ENCODE measurements around the gene IL17C.

Gene IL17C

DNA sequence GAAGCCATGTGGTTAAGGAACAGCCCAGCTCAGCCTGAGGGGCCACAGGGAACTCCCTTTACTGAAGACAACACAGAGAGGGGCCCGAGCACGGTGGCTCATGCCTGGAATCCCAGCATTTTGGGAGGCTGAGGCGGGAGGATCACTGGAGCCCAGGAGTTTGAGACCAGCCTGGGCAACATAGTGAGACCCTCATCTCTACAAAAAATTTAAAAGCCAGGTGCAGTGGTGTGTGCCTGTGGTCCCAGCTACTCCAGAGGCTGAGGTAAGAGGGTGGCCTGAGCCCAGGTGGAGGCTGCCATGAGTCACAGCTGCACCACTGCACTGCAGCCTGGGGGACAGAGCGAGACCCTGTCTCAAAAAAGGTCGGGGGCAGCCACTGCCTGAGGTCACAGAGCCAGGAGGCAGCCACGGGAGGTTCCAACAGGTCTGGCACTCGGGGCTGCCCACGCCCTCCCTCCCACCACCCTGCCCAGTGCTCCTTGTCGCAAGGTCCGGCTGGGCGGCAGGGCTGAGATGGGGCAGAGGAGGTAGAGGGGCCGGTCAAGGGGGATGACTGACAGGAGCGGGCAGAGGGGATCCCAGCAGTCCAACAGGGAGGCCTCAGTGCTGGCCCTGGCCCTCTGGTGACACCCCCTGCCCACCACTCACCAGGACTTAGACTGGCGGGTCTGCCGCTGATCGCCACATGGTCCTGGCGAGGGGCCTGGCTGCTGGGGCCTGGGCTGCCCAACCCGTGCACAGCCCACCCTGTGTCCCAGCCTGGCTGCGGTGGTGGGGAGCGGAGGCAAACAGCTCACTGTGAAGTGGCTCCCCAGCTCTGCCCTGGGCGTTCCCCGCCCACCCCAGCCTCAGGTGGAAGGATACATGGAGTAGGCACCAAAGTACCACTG, 9.1 kb downstream of the IL17C start:
- no peak for DNase-seq

DNA sequence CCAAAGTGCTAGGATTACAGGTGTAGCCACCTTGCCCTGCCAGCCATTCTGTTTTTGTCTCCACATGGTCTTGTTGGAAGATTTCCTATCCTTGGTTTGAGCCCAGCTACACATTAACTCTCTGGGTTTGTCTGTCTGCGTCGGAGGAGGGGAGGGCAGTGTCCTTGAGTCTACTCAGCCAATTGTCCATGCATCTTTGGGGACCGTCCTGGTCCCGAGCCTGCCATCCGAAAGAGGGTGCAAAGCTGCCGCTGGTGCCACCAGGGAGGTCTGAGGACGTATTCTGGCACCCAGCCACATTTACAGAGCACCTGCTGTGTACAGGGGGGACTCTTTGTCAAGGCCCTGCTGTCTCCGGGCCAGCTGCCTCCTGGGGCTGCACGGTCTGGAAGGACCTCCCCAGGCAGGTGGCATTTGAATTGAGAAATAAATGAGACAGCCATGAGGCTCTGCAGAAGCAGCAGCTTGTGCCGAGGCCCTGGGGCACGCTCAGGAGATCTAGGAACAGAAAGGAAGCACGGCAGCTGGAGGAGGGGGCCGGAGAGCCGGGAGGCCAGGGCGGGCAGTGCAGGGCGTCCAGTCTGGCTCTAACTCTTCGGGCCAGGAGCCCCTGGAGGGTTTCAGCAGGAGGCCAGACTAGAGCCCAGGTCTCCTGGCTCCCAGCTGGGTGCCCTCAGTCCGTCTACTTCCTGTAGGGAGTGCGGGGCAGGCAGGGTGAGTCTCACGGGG, 11.0 kb downstream of the IL17C start:
- no peak for DNase-seq

GRCh38 chr16:88649924-88650748, 11.8 kb downstream of the IL17C start:
- no peak for DNase-seq

DNA sequence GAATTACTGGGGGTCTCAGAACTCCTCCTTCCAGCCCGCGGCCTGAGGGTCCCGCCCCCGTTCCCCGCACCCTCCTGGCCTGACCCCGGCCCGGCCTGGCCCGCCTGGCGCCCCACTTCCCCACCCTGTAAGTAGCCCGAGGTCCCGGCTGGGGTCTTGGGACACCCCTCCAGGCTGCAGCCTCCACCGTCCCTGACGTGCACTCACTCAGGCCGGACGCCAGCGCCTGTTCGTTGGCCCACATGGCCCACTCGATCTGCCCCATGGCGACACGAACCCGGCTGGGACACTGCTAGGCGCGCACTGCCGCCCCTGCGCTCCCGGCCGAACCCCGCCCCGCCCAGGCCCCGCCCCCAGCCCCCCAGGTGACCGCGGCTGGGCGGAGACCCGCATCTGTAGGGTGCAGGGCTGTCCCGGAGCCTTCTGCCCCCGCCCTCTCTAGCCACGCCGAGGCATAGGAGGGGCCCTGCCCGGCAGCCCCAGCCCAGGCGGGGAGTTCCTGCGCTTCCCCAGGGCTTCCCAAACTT, 12.4 kb downstream of the IL17C start, which contains the start of gene CYBA:
CYBA (minus strand) TSS at position 305 of the 527 bp plus-strand sequence; CDS start at position 265, 40 bp downstream.
- peak; percentile 59 for DNase-seq

DNA sequence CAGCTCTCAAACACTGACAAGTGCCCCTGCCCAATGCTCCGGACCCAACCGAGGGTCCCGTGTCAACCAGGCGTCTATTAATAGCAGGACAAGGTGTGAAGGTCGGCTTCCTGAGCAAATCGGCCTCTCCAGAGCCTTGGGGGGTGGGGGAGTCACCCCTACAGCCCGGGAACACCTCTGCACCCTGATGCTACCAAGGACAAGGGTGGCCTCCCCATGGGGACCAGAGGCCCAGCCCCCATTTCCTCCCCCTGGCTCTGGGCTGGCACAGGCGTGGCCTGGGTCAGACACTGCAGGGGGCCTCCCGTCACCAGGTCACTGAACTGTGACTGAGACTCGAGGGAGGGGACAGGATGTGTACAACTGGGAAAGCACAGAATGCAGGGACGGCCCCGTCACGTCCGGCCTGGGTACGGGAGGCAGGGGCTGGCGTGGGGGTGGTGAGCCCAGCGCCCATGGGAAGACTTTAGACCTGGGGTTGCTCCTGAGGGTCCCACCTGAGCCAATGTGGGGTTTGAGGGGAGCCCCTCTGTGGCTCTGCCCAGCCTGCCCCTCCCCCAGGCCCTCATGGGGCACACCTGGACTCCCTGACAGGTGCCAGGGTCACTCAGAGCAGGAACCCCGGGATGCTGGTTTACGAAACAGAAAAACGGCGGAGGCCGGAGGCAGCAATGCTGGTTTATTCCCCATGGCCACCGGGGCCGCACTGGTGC, 13.1 kb downstream of the IL17C start:
- no peak for DNase-seq

DNA sequence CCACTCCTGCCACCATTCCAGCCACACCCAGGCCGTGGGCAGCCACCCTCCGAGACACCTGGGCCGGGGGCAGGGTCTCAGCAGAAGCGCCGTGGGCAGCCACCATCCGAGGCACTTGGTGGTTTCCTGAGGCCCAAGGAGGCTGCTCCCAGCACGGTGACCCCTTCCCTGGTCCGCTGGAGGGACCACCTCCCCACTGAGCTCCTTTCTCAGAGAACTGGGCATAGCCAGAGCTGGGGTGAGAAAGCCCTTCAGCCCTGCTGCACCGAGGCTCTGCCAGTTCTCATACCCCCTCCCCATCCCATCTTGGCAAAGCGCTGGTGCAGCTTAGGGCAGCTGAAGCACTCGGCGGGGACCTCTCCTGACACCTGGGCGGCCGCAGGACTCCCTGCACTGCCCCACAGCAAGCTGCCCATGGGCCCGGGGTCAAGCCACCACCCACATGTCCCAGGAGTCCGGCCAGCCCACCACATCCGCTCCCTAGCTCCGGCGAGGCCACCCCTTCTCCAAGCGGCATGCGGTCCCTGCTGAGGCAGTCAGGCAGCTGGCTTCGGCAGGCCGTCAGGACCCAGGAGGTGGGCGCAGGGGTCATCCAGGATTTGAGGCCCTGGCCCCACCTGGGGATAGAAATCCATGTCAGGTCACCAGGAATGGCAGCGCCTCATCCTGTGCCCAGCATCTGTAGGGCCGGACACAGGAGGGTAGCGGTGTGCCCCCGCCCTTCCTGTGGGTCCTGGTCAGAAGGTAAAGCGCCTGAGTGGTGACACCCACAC, 13.8 kb downstream of the IL17C start:
- no peak for DNase-seq

DNA sequence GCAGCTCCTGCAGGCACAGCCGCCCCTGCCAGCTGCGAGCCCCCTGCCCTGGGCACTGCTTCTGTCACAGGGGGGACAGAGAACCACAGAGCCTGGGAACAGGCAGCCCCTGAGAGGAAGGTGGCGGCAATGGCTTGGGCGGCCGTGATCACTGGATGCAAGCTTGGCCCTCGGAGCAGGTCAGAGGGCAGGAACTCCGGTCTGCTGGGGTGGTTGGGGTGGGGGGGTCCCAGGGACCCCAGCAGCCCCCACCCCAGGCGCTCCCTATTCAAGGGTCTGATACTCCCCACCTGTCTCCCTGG, 14.3 kb downstream of the IL17C start:
- DNase-seq, result no peak

GRCh38 chr16:88653101-88653500, 14.7 kb downstream of the IL17C start:
- no peak for DNase-seq

GRCh38 chr16:88653596-88654362, 15.4 kb downstream of the IL17C start:
- no peak for DNase-seq

DNA sequence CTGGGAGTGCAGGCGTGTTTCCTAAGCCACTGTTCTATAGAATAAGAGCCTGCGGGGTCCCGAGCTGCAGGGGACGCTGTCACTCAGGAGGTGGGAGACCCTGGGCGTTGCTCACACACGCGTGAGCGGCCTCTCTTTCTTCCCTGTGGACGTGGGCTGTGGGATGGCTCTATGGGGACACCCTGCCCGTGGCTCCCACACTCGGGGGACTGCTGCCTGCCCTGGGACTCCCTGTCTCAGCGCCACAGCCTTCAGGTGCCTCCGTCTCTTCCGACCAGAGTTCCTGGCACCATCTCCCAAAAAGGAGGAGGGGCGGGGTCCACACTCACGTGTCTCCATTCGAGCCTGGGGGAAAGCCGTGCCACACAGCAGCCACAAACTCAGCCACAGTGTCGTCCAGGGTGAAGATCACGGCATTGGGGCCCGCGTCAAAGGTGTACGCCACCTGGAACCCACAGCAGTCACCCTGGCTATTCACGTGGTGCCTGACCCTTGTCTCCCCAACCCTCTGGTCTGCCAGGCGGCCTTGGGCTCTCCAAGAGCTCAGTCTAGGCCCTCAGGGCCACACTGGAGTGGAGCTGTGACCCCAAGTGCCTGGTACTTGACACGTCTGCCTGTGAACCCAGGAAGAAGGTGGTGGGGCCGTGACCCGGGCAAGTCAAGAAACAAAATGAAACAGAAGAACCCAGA, 16.1 kb downstream of the IL17C start:
- no peak for DNase-seq

DNA sequence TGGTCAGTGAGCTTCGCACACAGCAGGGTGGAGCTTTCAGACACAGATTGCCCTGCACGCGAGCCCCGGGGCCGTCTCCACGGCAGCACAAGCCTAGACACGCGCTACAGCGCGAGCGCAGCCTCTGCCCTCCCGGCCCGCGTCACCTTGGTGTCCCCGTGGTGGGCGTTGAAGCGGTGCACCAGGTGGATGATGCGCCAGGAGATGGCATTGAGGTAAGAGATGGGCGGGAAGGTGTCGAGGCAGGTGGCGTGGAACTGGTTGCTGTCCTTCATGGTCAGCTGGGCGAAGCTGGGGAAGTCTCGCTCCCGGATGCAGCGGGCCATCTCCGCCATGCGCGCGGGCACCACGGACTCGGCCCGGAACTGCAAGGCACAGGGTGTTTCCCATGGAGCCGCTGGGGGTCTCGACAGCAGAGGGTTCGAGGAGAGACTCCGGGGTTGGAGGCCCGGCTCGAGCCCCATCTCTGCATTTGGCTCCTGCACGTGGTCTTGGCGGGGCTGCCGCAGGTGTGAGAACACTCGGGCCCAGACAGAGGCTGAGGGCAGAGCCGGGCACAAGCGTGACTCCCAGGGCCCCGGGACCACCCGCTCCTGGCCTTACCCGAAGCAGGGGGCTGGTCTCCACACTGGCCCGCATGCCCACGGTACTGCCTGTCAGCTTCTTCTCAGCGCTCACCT, 16.8 kb downstream of the IL17C start:
- no peak for DNase-seq

GRCh38 chr16:88655733-88656281, 17.4 kb downstream of the IL17C start:
- no peak for DNase-seq

GRCh38 chr16:88656291-88656980, 18.1 kb downstream of the IL17C start:
- no peak for DNase-seq

DNA sequence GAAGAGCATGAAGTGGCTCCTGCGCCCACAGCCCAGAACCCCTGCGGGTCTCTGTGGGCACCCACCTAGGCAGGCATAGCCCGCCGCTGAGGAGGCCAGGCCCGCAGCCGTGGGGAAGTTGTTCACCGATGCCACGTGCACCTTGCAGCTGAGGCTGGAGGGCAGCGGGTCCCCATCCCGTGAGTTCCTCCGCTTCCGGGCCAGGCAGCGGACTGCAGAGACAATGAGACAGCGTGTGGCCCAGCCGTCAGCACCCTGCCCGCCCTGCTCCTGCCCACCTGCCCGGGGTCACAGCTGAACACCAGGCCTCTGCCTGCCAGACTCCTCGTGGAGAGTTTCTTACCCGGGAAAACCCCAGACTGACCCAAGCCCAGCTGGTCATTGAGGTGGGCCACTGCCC, 19.0 kb downstream of the IL17C start:
- DNase-seq, result no peak

DNA sequence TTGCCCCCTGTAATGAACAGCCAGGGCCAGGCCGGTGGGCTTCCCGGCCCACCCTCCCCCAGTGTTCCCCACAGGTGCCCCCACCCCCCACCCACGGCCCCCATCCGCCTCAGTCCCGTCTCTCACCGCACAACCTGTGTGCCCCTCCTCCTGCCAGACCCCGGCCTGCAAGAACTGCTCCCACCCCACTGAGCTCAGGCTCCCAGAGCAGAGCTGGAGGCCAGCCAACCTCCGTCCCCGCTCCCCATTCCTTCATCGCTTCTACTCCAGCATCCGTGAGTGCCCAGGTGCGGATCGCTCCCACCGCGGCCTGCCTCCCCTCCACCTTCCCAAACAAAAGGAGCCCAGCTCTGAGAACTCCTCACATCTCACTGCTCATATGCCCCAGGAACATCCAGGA, 20.3 kb downstream of the IL17C start:
- DNase-seq, result no peak

GRCh38 chr16:88659160-88659559, 20.8 kb downstream of the IL17C start:
- DNase-seq, result no peak

- no peak for DNase-seq
Observed at GRCh38 chr16:88661468-88661867, 23.1 kb downstream of the IL17C start.

DNA sequence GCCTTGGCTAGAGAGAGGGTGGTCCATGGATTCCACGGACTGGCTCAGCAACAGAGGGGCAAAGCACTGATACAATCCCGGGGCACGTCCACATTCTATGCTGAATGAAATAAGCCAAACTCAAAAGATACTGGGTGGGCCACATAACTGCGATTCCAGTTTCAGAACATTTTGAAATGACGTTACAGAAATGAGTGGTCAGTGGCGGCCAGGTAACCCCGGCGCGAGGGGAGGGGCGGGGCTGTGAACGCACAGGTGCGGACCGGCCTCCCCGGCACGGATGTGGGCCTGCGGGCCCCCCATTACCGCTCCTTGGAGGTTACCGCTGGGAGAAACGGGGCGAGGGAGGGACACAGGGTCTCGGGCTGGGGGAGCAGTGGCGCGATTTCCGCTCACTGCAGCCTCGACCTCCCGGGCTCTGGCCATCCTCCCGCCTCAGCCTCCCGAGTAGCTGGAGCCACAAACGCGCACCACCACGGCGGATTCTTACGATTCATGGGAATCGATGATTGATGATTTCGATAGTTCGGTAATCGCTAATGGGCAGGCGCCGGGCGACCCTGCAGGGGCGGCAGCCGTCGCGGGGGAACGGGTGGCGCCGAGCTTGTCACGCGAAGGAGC, 24.0 kb downstream of the IL17C start:
- DNase-seq, result no peak
